PC-3 (cell line): Measurements from ENCODE around the gene MAN2B1. TPM values are rescaled to one million over a fixed set of nuclear protein-coding genes. Genes with fewer than 3 reads are reported as not detected.

Experiments used
- ATAC-seq: fragments of 200-7000 bp; cut with Tn5 transposase; 2 replicates; pipeline ENCODE4 v1.9.1; 2020; ENCODE audit warnings: mild to moderate bottlenecking, moderate library complexity
- Bru-seq: library from RNA; stranded (reverse); fragments of 400-500 nt; gene quantifications from one replicate; lab custom pipeline; 2021; lab: Mats Ljungman, UMichigan
- BruChase-seq, 2 experiments: library from RNA; stranded (reverse); fragments of 400-500 nt; gene quantifications; one replicate each; lab custom pipeline; 2021; lab: Mats Ljungman, UMichigan
- BruUV-seq: library from RNA; stranded (reverse); fragments of 400-500 nt; replicated peaks from 2 replicates; lab custom pipeline; 2021; lab: Mats Ljungman, UMichigan
- CTCF ChIA-PET: fragments of 300-600 bp; sonication (Branson Sonifier 250); formaldehyde crosslinking; loops from one replicate; lab custom pipeline; 2022; ENCODE audit warnings: antibody characterized with exemption; lab: Charles Lee
- POLR2A ChIA-PET: fragments of 300-600 bp; sonication (Branson Sonifier 250); formaldehyde crosslinking; loops from one replicate; lab custom pipeline; 2022; ENCODE audit warnings: antibody characterized with exemption; ENCODE audit not compliant: unreplicated experiment; lab: Charles Lee
- DNase-seq: peaks from one replicate; pipeline ENCODE4 v3.0.0-alpha.2; 2015
- H2AFZ ChIP-seq: fragments of 300-600 bp; sonication (generic); 2 replicates; pipeline ENCODE4 v1.6.0; 2016; ENCODE audit warnings: antibody characterized with exemption, low read length
- H3F3A ChIP-seq: fragments of 300-600 bp; sonication (generic); one replicate; pipeline ENCODE4 v1.6.0; 2017; ENCODE audit warnings: antibody characterized with exemption, low read length, control low read depth, mild to moderate bottlenecking; ENCODE audit not compliant: unreplicated experiment
- H3K27ac ChIP-seq: fragments of 300-600 bp; sonication (generic); 2 replicates; pipeline ENCODE4 v1.5.1; 2016; ENCODE audit warnings: mild to moderate bottlenecking, low read length
- H3K27me3 ChIP-seq: fragments of 300-600 bp; sonication (generic); 2 replicates; pipeline ENCODE4 v1.6.1; 2016; ENCODE audit warnings: low read length, mixed read lengths
- H3K36me3 ChIP-seq: fragments of 300-600 bp; sonication (generic); 2 replicates; pipeline ENCODE4 v1.6.1; 2016; ENCODE audit warnings: low read depth, mixed run types, low read length, mixed read lengths
- H3K4me1 ChIP-seq: fragments of 300-600 bp; sonication (generic); 2 replicates; pipeline ENCODE4 v1.5.1; 2016; ENCODE audit warnings: low read length; ENCODE audit not compliant: insufficient read depth
- H3K4me2 ChIP-seq: fragments of 300-600 bp; sonication (generic); 2 replicates; pipeline ENCODE4 v1.6.0; 2016; ENCODE audit warnings: low read length
- H3K4me3 ChIP-seq: fragments of 300-600 bp; sonication (generic); 2 replicates; pipeline ENCODE4 v1.5.1; 2016; ENCODE audit warnings: mild to moderate bottlenecking, low read length, mixed read lengths
- H3K79me2 ChIP-seq: fragments of 300-600 bp; sonication (generic); 2 replicates; pipeline ENCODE4 v1.6.1; 2017; ENCODE audit warnings: low read length, mixed read lengths
- H3K9ac ChIP-seq: fragments of 300-600 bp; sonication (generic); 2 replicates; pipeline ENCODE4 v1.6.0; 2016; ENCODE audit warnings: mild to moderate bottlenecking, low read length
- H3K9me2 ChIP-seq: fragments of 300-600 bp; sonication (generic); replicated peaks from 2 replicates; pipeline ENCODE4 v1.6.1; 2016; ENCODE audit warnings: mixed run types, low read length, mixed read lengths
- H3K9me3 ChIP-seq: fragments of 300-600 bp; sonication (generic); 2 replicates; pipeline ENCODE4 v1.6.1; 2016; ENCODE audit warnings: low read length, mixed read lengths
- H4K20me1 ChIP-seq: fragments of 300-600 bp; sonication (generic); 2 replicates; pipeline ENCODE4 v1.6.1; 2016; ENCODE audit warnings: low read length, mixed read lengths
- EZH2 ChIP-seq: fragments of 300-600 bp; sonication (generic); IDR thresholded peaks from one replicate; pipeline ENCODE4 v1.6.1; 2017; ENCODE audit warnings: antibody characterized with exemption, mild to moderate bottlenecking, low read length; ENCODE audit not compliant: unreplicated experiment
- EZH2phosphoT487 ChIP-seq: fragments of 300-600 bp; sonication (generic); IDR thresholded peaks from 2 replicates; pipeline ENCODE4 v1.6.1; 2018; ENCODE audit warnings: mild to moderate bottlenecking, antibody characterized with exemption, low read length, borderline replicate concordance
- intact Hi-C: fragments of 100-400 bp; cut with micrococcal nuclease; formaldehyde crosslinking; loops from 2 replicates; pipeline ENCODE4 v1.9.0; 2023
- long read RNA-seq: library from polyadenylated mRNA; unstranded; transcript quantifications from one replicate; pipeline ENCODE4 v2.0.0, GENCODE V29; 2021; ENCODE audit not compliant: unreplicated experiment
- total RNA-seq: library from RNA; depleted of rRNA; stranded (reverse); fragments of >200 nt; gene quantifications from 2 replicates; pipeline ENCODE4 v1.2.3, GENCODE V29; 2014; rRNA removed
- TF ChIP-seq, protein P1 (sequence below): fragments of 300-600 bp; sonication (generic); conservative IDR thresholded peaks from 2 replicates; pipeline ENCODE4 v1.5.1; 2017; ENCODE audit warnings: antibody characterized with exemption, low read depth, mild to moderate bottlenecking, low read length

The MAN2B1 gene
- total RNA-seq (62.9 and 67.5 TPM in 2 replicates), Bru-seq, nascent RNA (percentile 64 among the genes with signal in this experiment), BruChase-seq, experiment 1, labeled RNA remaining after a 6-hour chase (percentile 75 among the genes with signal in this experiment), BruChase-seq, experiment 2, labeled RNA remaining after a 2-hour chase (percentile 74 among the genes with signal in this experiment)
- long read RNA-seq, transcript MAN2B1-203 (24 exons, 3,184 nt) = major isoform, 147 of 357 reads
- long read RNA-seq, transcript MAN2B1-210 (3 exons, 554 nt) = minor isoform, 7 of 357 reads
- long read RNA-seq, partial matches to known transcripts = 165 of 357 reads
- long read RNA-seq, other reads (novel, unspliced or antisense) = 37 of 357 reads

DNA sequence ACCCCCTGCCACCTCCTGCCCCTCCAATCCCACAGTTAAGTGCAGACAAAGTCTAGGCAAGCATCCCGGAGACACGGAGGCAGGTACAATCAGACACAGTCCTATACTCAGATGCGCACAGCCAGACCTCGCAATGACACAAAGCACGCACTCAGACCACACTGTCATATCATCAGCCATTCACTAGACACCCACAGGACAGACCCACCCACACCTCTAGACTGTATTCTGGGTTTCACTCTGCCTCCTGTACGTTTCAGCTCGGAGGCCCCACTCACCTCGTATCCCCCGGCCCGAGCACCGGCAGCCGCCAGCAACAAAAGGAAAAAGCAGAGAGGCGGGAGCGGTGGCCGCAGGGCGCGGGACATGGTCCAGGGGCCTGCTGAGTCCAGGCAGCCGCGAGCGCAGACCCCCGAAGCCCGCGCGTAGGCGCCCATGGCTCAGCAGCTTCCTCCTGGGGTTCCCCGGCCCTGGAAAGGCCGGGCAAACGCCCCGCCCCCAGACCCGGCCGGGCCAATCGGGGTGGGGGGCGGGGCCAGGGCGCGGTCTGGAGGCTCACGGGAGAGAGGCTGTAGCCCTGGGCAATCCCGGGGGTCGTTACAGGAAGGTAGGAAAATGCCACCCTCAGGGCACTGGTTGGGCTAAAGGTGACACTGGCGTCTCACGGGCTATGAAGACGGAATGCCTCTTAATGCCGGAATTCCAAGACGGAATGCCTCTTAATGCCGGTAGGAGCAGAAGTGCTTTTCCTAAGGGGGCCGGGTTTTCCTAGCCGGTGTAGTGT, at the start of gene MAN2B1, which contains the start of gene WDR83:
TSS of gene MAN2B1 (minus strand) at position 478 of the 784 bp plus-strand sequence. CDS start at position 437, 41 bp downstream.
TSS of gene WDR83 (plus strand) at position 543 of the 784 bp plus-strand sequence. CDS start 2,984 bp downstream, outside the sequence.
- Histone ChIP-seq H3K79me2 (peaks cover 52% of the 10 kb centered on the region), H3K4me1 (peaks cover 32% of the 10 kb centered on the region), H3K27ac (no peak within 1 kb of the TSS), H2AFZ (peak within 1 kb of the TSS; percentile 90), H3K9me3 (no peaks in the 10 kb centered on the region), H3K27me3 (no peaks in the 10 kb centered on the region), H3K9me2 (no peaks in the 10 kb centered on the region), H3K4me3 (peak within 1 kb of the TSS; percentile 88), H3K36me3 (peaks cover 12% of the 10 kb centered on the region; the same call in 1 of the 2 replicates), H4K20me1 (no peaks in the 10 kb centered on the region), H3F3A (no peaks in the 10 kb centered on the region), H3K4me2 (peak within 1 kb of the TSS; percentile 93), H3K9ac (peak within 1 kb of the TSS; percentile 80)
- POLR2A ChIA-PET = interaction anchor here (0.6 kb wide), 1 partner anchor 383 kb away, joined by 4 read pairs; no protein-coding TSS in a partner anchor
- TF ChIP-seq EZH2phosphoT487 (no peak), EZH2 (no peak)
- TF ChIP-seq, protein P1, sequence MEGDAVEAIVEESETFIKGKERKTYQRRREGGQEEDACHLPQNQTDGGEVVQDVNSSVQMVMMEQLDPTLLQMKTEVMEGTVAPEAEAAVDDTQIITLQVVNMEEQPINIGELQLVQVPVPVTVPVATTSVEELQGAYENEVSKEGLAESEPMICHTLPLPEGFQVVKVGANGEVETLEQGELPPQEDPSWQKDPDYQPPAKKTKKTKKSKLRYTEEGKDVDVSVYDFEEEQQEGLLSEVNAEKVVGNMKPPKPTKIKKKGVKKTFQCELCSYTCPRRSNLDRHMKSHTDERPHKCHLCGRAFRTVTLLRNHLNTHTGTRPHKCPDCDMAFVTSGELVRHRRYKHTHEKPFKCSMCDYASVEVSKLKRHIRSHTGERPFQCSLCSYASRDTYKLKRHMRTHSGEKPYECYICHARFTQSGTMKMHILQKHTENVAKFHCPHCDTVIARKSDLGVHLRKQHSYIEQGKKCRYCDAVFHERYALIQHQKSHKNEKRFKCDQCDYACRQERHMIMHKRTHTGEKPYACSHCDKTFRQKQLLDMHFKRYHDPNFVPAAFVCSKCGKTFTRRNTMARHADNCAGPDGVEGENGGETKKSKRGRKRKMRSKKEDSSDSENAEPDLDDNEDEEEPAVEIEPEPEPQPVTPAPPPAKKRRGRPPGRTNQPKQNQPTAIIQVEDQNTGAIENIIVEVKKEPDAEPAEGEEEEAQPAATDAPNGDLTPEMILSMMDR = no peak
- CTCF ChIA-PET = no interaction called here
- intact Hi-C loops = loop anchor here (2.0 kb wide), 1 partner anchor 56 kb away; the partner anchor contains the start of genes ZNF490 and ZNF791
- peak; percentile 85 for DNase-seq
- ATAC-seq = peak; percentile 80
- BruUV-seq = no TSS peak

DNA sequence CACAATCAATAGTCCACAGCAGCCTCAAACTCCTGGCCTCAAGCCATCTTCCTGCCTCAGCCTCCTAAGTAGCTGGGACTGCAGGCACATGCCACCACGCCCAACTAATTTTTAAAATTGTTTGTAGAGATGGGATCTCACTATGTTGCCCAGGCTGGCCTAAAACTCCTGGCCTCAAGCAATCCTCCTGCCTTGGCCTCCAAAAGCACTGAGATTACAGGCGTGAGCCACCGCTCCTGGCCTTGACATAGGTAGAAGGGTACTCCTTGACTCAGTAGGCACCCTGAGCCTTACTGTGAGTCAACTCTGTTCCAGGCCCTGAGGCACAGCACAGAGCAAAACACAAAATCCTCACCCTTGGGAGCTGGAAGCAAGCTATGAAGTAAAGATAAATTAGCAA, 49.4 kb upstream of the MAN2B1 start:
- H3F3A ChIP-seq = peaks cover 5% of the 10 kb centered on the region
- H3K9me3 ChIP-seq = no peaks in the 10 kb centered on the region
- no peak overlapping the region for H3K4me2 ChIP-seq
- intact Hi-C loops = loop anchor here (2.0 kb wide), 1 partner anchor 17 kb away; no protein-coding TSS in a partner anchor
- no peaks in the 10 kb centered on the region for H3K27me3 ChIP-seq
- H3K4me1 ChIP-seq = peaks cover 24% of the 10 kb centered on the region
- ChIA-PET POLR2A (interaction anchor here (0.5 kb wide), 1 partner anchor 39 kb away, joined by 5 read pairs; no protein-coding TSS in a partner anchor), CTCF (interaction anchor here (0.5 to 0.7 kb wide), 3 partner anchors 10 to 44 kb away, joined by 3 to 11 read pairs (median 9); no protein-coding TSS in a partner anchor)
- DNase-seq (no peak), ATAC-seq (no peak)
- H3K4me3 ChIP-seq = no peak overlapping the region
- no peak overlapping the region for H3K27ac ChIP-seq
- no peaks in the 10 kb centered on the region for H3K9me2 ChIP-seq
- H3K9ac ChIP-seq = no peak overlapping the region
- H3K36me3 ChIP-seq = peaks cover 63% of the 10 kb centered on the region
- H4K20me1 ChIP-seq = peaks cover 19% of the 10 kb centered on the region; the same call in 1 of the 2 replicates
- no TSS peak for BruUV-seq
- no peak overlapping the region for H2AFZ ChIP-seq
- H3K79me2 ChIP-seq = peaks cover 56% of the 10 kb centered on the region
- TF ChIP-seq EZH2phosphoT487 (no peak), EZH2 (no peak)
- TF ChIP-seq, protein P1 = no peak
